B cell (primary cell): ENCODE data around the gene NAA10. TPM values are rescaled to one million over a fixed set of nuclear protein-coding genes. Genes with fewer than 3 reads are reported as not detected.

ENCODE experiments used
- ATAC-seq: fragments of 200-7000 bp; cut with Tn5 transposase; one replicate; pipeline ENCODE4 v1.10.0; 2021; ENCODE audit warnings: low read depth, mild to moderate bottlenecking, moderate number of reproducible peaks, moderate library complexity
- CTCF ChIA-PET: fragments of 350-600 bp; sonication (Branson Sonifier 250); formaldehyde crosslinking; loops from one replicate; lab custom pipeline; 2021; ENCODE audit warnings: antibody characterized with exemption, inconsistent platforms; lab: Charles Lee
- POLR2A ChIA-PET: fragments of 350-600 bp; sonication (Branson Sonifier 250); formaldehyde crosslinking; loops from one replicate; lab custom pipeline; 2021; ENCODE audit warnings: antibody characterized with exemption; lab: Charles Lee
- DNase-seq: peaks from one replicate; pipeline ENCODE4 v3.0.0; 2013
- H2AFZ ChIP-seq: 2 replicates; pipeline ENCODE4 v1.6.1; 2012; ENCODE audit warnings: mild to moderate bottlenecking, low read depth, low read length; ENCODE audit not compliant: insufficient read depth, poor library complexity, severe bottlenecking
- H3K27ac ChIP-seq, 2 donors: 1 replicate in 1 of 2; 2 replicates in 1 of 2; pipeline ENCODE4 v1.5.1; 2012 to 2013; ENCODE audit warnings: low read length in 2 of 2, mild to moderate bottlenecking in 2 of 2, moderate library complexity in 1 of 2
- H3K27me3 ChIP-seq, 4 experiments: fragments of 200-600 bp in 1 of 4; sonication (generic) in 1 of 4; replicated peaks in 1 of 4; 1 replicate in 2 of 4; 2 replicates in 2 of 4; pipeline versions ENCODE4 v1.6.1 to v1.7.0; 2013 to 2016; ENCODE audit warnings: low read length in 3 of 4, mild to moderate bottlenecking in 2 of 4, mixed read lengths in 1 of 4, moderate library complexity in 1 of 4; ENCODE audit not compliant: insufficient read depth in 4 of 4, control insufficient read depth in 3 of 4; ENCODE audit errors: control extremely low read depth in 1 of 4
- H3K36me3 ChIP-seq, 2 experiments: replicated peaks in 1 of 2; 1 replicate in 1 of 2; 2 replicates in 1 of 2; pipeline versions ENCODE4 v1.6.1 to v1.7.1; 2013; ENCODE audit warnings: low read length in 1 of 2; ENCODE audit not compliant: insufficient read depth in 2 of 2, control insufficient read depth in 1 of 2; ENCODE audit errors: control extremely low read depth in 1 of 2, extremely low read depth in 1 of 2
- H3K4me1 ChIP-seq, 2 donors: fragments of 200-600 bp in 1 of 2; sonication (generic) in 1 of 2; 1 replicate in 1 of 2; 2 replicates in 1 of 2; pipeline versions ENCODE4 v1.5.1 to v1.6.1; 2013 to 2017; ENCODE audit warnings: low read length in 2 of 2; ENCODE audit not compliant: control insufficient read depth in 2 of 2, insufficient read depth in 2 of 2
- H3K4me2 ChIP-seq: replicated peaks from 2 replicates; pipeline ENCODE3; 2012; ENCODE audit warnings: mild to moderate bottlenecking, low read depth, low read length; ENCODE audit not compliant: poor library complexity, severe bottlenecking
- H3K4me3 ChIP-seq, 5 experiments: fragments of 200-600 bp in 1 of 5; sonication (generic) in 1 of 5; 1 replicate in 3 of 5; 2 replicates in 2 of 5; pipeline versions ENCODE4 v1.5.1 to v1.7.0; 2011 to 2016; ENCODE audit warnings: low read length in 4 of 5, mild to moderate bottlenecking in 4 of 5, low read depth in 2 of 5, control low read depth in 1 of 5, moderate library complexity in 1 of 5; ENCODE audit not compliant: insufficient read depth in 1 of 5; ENCODE audit errors: control extremely low read depth in 1 of 5, extremely low read depth in 1 of 5
- H3K79me2 ChIP-seq: fragments of 200-600 bp; sonication (generic); one replicate; pipeline ENCODE4 v1.6.0; 2016; ENCODE audit warnings: low read length; ENCODE audit not compliant: control insufficient read depth, insufficient read depth
- H3K9ac ChIP-seq: fragments of 200-600 bp; sonication (generic); 2 replicates; pipeline ENCODE4 v1.6.1; 2017; ENCODE audit warnings: mild to moderate bottlenecking, low read length, moderate library complexity
- H3K9me3 ChIP-seq, 3 donors: one replicate each; pipeline versions ENCODE4 v1.6.1 to v1.7.1; 2013; ENCODE audit warnings: low read length in 2 of 3; ENCODE audit not compliant: control insufficient read depth in 2 of 3, insufficient read depth in 1 of 3; ENCODE audit errors: control extremely low read depth in 1 of 3
- H4K20me1 ChIP-seq: 2 replicates; pipeline ENCODE4 v1.6.0; 2012; ENCODE audit warnings: mild to moderate bottlenecking, low read length; ENCODE audit not compliant: insufficient read depth, control insufficient read depth, poor library complexity, severe bottlenecking
- H3K27ac Mint-ChIP-seq: one replicate; pipeline ENCODE4 v1.8.0; 2021; ENCODE audit warnings: mixed read lengths
- H3K27me3 Mint-ChIP-seq: one replicate; pipeline ENCODE4 v1.8.0; 2021; ENCODE audit warnings: mixed read lengths
- H3K4me1 Mint-ChIP-seq: one replicate; pipeline ENCODE4 v1.8.0; 2021; ENCODE audit warnings: mixed read lengths
- H3K4me3 Mint-ChIP-seq: one replicate; pipeline ENCODE4 v1.8.0; 2021; ENCODE audit warnings: mixed read lengths
- H3K9me3 Mint-ChIP-seq: one replicate; pipeline ENCODE4 v1.8.0; 2022; ENCODE audit warnings: mixed read lengths; ENCODE audit not compliant: insufficient read depth
- EZH2 ChIP-seq: IDR thresholded peaks from 2 replicates; pipeline ENCODE4 v1.6.1; 2012; ENCODE audit warnings: borderline replicate concordance, low read depth, mild to moderate bottlenecking, moderate library complexity, low read length; ENCODE audit not compliant: insufficient read depth, poor library complexity, severe bottlenecking
- WGBS: methylation state at CpG from one replicate; pipeline ENCODE4 v1.1.5; 2013; ENCODE audit warnings: missing lambda C conversion rate; ENCODE audit not compliant: insufficient coverage; 5-methylcytosine and 5-hydroxymethylcytosine counted together
- intact Hi-C: fragments of 100-400 bp; cut with micrococcal nuclease; formaldehyde crosslinking; loops from one replicate; pipeline ENCODE4 v1.10.0; 2022
- polyA plus RNA-seq: library from polyadenylated mRNA; depleted of rRNA; stranded (reverse); fragments of >200 nt; gene quantifications from 2 replicates; pipeline ENCODE4 v1.2.3, GENCODE V29; 2012
- total RNA-seq, 2 donors: library from RNA; stranded (reverse); fragments of 120-200 nt in 1 of 2; gene quantifications; 1 replicate in 1 of 2; 2 replicates in 1 of 2; pipeline versions ENCODE4 v1.2.3 to v1.2.4, GENCODE V29; 2013 to 2022
- TF ChIP-seq, protein P1 (sequence below): fragments of 200-600 bp; IDR thresholded peaks from one replicate; pipeline ENCODE4 v1.8.0; 2022; ENCODE audit warnings: antibody characterized with exemption, mild to moderate bottlenecking

The NAA10 gene
- total and polyA plus RNA-seq, 2 donors (not counting 1 experiment from before 2014, with no cell fraction given) = 78.3 to 102 TPM

DNA sequence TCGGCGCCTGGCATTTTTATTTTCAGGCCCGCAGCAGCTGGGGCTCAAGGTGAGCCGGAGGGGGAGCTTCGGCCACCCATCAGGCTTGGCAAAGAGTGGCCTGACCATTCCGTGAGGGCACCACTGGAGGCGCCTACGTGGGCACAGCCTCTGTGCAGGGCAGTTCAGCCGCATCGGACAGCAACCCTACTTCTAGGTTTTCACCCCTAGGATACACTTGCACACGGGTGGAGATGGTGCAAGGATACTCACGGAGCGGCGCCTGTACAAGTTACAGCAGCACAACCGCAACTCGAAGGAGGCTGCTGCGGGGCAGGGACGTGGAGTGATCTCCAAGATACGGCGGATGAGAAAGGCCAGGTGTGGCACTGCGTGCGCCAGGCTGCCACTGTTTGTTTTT is 25.9 kb upstream of the NAA10 start:
- no peak for TF ChIP-seq EZH2
- TF ChIP-seq, protein P1, sequence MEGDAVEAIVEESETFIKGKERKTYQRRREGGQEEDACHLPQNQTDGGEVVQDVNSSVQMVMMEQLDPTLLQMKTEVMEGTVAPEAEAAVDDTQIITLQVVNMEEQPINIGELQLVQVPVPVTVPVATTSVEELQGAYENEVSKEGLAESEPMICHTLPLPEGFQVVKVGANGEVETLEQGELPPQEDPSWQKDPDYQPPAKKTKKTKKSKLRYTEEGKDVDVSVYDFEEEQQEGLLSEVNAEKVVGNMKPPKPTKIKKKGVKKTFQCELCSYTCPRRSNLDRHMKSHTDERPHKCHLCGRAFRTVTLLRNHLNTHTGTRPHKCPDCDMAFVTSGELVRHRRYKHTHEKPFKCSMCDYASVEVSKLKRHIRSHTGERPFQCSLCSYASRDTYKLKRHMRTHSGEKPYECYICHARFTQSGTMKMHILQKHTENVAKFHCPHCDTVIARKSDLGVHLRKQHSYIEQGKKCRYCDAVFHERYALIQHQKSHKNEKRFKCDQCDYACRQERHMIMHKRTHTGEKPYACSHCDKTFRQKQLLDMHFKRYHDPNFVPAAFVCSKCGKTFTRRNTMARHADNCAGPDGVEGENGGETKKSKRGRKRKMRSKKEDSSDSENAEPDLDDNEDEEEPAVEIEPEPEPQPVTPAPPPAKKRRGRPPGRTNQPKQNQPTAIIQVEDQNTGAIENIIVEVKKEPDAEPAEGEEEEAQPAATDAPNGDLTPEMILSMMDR = no peak
- peaks cover 56% of the 10 kb centered on the region for H3K79me2 ChIP-seq
- no peak overlapping the region for H3K27ac Mint-ChIP-seq
- H3K4me3 Mint-ChIP-seq = no peak overlapping the region
- no peak for ATAC-seq
- CTCF ChIA-PET = interaction anchor here (1.5 kb wide), 1 partner anchor 53 kb away, joined by 3 read pairs; no protein-coding TSS in a partner anchor
- H3K27ac ChIP-seq = no peak overlapping the region
- peaks cover 0 to 67% of the 10 kb centered on the region in 2 experiments for H3K36me3 ChIP-seq
- no peaks in the 10 kb centered on the region for H3K27me3 Mint-ChIP-seq
- H3K9ac ChIP-seq = no peak overlapping the region
- H3K4me1 ChIP-seq = peaks cover 3 to 12% of the 10 kb centered on the region in 2 donors
- H3K9me3 Mint-ChIP-seq = no peaks in the 10 kb centered on the region
- intact Hi-C loops = loop anchor here (10.0 kb wide), 1 partner anchor 1016 kb away; no protein-coding TSS in a partner anchor
- H3K4me2 ChIP-seq = no peak overlapping the region
- H3K9me3 ChIP-seq = no peaks in the 10 kb centered on the region
- no peak overlapping the region for H3K4me3 ChIP-seq
- H3K4me1 Mint-ChIP-seq = peaks cover 5% of the 10 kb centered on the region
- no peak overlapping the region for H2AFZ ChIP-seq
- peaks cover 39% of the 10 kb centered on the region for H4K20me1 ChIP-seq
- H3K27me3 ChIP-seq = no peaks in the 10 kb centered on the region
- 97% methylated on average over 16 of the region's 22 CpGs for WGBS
- DNase-seq = no peak
- POLR2A ChIA-PET = no interaction called here

DNA sequence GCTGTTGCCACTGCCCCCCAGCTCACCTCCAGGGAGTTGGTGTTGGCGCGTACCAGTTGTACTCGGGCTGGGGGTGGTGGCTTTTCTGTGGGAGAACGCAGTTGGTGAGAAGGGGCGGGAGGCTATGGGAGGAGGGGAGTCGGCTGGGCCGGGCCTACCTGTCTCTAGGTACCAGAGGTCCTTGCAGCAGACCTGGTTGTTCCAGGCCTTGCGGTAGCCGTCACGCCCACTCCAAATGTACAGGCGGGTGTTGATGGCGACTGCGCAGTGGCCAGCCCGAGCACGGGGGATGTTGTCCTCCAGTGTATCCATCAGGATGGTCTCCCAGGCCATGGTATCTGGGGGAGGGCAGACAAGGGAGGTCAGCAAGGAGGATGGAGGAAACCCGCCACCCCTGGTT is 25.2 kb upstream of the NAA10 start:
- H4K20me1 ChIP-seq = peaks cover 33% of the 10 kb centered on the region
- DNase-seq (no peak), ATAC-seq (no peak)
- no peak overlapping the region for H2AFZ ChIP-seq
- H3K27ac ChIP-seq = no peak overlapping the region
- Mint-ChIP-seq H3K27me3 (no peaks in the 10 kb centered on the region), H3K4me3 (no peak overlapping the region), H3K4me1 (no peaks in the 10 kb centered on the region), H3K27ac (no peak overlapping the region), H3K9me3 (no peaks in the 10 kb centered on the region)
- no peaks in the 10 kb centered on the region for H3K27me3 ChIP-seq
- peaks cover 0 to 67% of the 10 kb centered on the region in 2 experiments for H3K36me3 ChIP-seq
- TF ChIP-seq EZH2 = no peak
- peaks cover 49% of the 10 kb centered on the region for H3K79me2 ChIP-seq
- H3K4me3 ChIP-seq = no peak overlapping the region
- H3K4me2 ChIP-seq = no peak overlapping the region
- WGBS = 100% methylated on average over 6 of the region's 16 CpGs
- ChIA-PET CTCF (interaction anchor here (1.0 kb wide), 1 partner anchor 254 kb away, joined by 3 read pairs; no protein-coding TSS in a partner anchor), POLR2A (no interaction called here)
- intact Hi-C loops = loop anchor here (10.0 kb wide), 1 partner anchor 1015 kb away; no protein-coding TSS in a partner anchor
- no peaks in the 10 kb centered on the region for H3K9me3 ChIP-seq
- H3K9ac ChIP-seq = no peak overlapping the region
- peaks cover 0 to 5% of the 10 kb centered on the region in 2 donors for H3K4me1 ChIP-seq
